GM12891 (cell line): ENCODE measurements around the gene IQCK.

Experiments
- PAX5 ChIP-seq: IDR thresholded peaks from 2 replicates; pipeline ENCODE4 v1.6.1; 2011; ENCODE audit warnings: low read length, moderate library complexity, mild to moderate bottlenecking; ENCODE audit not compliant: insufficient read depth, severe bottlenecking
- POLR2A ChIP-seq: IDR thresholded peaks from 2 replicates; pipeline ENCODE4 v1.6.1; 2011; ENCODE audit warnings: low read depth, low read length, control low read depth
- POLR2AphosphoS5 ChIP-seq: IDR thresholded peaks from 2 replicates; pipeline ENCODE4 v1.6.1; 2011; ENCODE audit warnings: low read depth, low read length, control low read depth
- POU2F2 ChIP-seq: IDR thresholded peaks from 2 replicates; pipeline ENCODE4 v1.6.1; 2011; ENCODE audit warnings: low read depth, mild to moderate bottlenecking, control low read depth, low read length, moderate library complexity
- TAF1 ChIP-seq: IDR thresholded peaks from 2 replicates; pipeline ENCODE4 v1.6.1; 2011; ENCODE audit warnings: low read depth, low read length, control low read depth

GRCh38 chr16:19681637-19682036, 36.4 kb upstream of the IQCK start:
- TF ChIP-seq POLR2A = no peak
- TF ChIP-seq TAF1 = no peak
- TF ChIP-seq POLR2AphosphoS5 = no peak
- no peak for TF ChIP-seq PAX5
- no peak for TF ChIP-seq POU2F2
